Inflammatory macrophage treated with lipopolysaccharide for 4 hours (primary cell): ENCODE data around the gene SUSD1.
"Not testable (repeated sequence)": the region's sequence is repeated elsewhere in the genome, so short reads cannot be mapped to it uniquely, and the experiment has no call there.

Experiments
- DNase-seq: peaks from one replicate; pipeline ENCODE4 v3.0.0-alpha.2; 2020

The SUSD1 gene

DNA sequence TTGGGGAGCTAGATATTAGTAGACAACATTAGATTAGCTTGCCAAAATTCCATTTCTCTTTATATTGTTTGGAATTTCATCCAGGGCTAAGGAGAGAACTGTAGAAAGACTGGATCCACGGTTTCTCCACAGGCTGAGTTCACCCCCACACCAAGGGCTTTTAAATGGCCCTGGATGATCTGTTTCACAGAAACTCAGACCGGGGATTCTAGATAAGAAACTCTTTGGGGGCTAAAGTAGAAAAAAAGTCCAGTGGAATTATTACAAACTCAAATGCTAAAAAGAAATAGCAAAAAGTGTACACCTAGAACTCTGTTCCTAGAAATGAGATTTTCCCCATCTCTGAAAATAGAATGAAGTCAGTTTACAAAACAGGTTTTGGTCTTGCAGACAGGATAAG lies 80.9 kb downstream of the SUSD1 start:
- no peak for DNase-seq

DNA sequence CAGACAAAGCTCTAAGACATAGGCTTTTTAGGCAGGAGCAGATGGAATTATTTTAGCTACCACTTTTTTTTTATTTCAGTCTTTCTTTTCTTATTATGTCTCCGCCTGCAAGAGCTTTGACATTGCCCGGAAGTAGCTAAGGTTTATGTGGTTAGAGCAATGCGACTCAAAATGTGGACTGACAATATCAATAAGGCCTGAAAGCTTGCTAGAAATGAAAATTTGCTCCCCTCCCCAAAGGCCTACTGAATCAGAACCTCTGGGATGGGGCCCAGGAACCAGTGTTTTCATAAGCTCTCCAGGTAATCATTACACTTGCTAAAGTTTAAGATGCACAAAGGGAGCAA lies 81.3 kb downstream of the SUSD1 start:
- no peak for DNase-seq

DNA sequence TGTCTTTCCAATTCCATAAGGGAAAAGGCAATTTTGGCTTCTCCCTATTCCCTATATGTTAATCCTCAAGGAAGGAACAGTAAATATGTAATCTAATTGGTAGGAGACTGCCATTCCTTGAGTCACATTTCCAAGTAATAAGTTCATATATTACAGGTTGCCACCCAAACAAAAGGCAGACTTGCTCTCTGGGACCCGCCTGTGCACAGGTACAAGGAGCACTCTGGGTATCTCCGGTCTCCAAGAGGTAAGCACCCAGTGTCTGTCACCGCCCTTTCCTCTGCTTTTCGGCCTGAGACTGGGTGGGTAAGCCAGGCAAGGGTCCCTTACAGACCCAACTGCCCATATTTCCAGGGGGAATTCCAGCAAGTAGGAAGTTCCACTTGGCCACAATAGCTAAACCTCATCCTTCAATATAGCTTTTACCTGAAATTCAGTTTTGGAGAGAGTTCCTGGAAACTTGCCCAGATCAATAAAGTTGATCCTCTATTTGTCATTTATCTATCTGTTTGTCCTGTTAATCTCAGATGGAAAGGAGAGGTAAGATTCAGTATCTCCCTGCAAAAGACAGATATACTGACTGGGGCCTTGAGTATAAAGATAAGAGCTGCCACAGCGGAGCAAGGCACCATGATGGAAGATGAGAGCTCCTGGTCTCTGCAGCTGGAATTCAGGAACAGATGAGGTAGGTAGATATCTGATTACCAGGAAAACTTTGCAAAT lies 81.8 kb downstream of the SUSD1 start:
- DNase-seq: no peak

DNA sequence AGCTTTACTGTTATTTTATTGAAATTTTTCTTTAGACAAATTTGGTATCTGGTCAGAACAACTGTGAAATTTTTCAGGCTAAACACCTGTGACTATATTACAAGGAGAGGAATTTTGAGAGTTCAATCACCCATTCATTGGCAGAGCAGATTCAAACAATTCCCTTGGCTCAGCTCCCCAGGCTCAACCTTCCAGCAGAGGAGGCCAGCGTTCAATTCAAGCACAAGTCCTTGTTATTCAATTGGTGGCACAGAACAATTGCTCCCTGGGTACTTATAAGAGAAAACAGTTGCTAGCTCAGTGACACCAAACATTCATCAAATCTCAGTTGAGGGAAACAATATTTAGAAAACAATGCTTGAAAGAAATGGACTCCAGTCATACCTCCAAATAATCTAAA lies 83.3 kb downstream of the SUSD1 start:
- DNase-seq: no peak

DNA sequence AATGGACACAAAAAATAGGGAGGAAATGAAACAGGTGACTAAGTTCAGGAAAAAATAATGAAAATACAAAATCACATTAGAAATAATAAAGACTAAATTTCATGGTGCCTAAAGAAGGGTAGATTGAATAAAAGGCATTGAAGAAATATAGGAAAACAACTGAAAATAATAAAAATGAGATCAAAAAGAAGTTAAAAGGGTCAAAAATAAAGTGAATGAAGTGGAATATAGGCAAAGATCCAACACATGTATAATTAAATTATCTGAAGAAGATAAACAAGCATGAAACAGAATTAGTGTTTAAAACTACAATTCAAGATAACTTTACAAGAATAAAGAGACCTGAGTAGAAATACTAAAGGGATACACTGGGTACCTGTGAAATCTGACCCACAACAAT lies 87.6 kb downstream of the SUSD1 start:
- no peak for DNase-seq

DNA sequence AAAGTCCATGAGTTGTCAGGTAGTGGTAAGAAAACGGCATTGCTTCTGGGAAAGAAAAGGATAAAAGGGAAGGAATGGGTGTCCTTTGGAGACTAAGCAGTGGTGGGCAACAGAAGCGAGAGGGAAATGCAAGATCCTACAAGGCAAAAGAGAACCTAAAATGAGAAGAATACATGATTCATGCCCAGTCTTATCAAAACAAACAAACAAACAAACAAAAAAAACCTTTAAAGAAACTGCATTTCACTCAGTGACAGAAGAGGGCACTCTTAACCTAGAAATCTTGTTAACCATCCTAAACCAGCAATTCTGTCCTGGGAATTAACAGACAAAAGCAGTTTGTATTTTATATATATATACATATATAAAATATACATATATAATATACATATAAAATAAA lies 88.5 kb downstream of the SUSD1 start:
- peak; percentile 31 for DNase-seq

DNA sequence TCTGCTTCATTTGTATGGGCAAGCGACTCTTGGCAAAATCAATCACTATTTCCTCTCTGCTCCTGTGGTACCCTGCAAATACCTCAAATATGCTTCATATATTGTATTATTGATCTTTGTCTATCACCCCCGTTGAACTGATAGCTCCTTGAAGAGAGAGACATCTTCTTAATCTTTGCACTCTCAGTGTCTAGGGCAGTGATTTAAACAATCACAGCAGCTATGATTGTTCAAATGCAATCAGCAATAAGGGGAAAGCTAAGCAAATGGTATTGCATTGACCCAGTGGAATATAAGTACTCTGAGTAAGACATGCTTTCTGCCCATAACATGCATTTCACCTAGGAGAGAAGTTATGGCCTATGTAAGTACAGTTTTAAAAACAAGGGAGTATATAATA lies 90.2 kb downstream of the SUSD1 start:
- DNase-seq: no peak

DNA sequence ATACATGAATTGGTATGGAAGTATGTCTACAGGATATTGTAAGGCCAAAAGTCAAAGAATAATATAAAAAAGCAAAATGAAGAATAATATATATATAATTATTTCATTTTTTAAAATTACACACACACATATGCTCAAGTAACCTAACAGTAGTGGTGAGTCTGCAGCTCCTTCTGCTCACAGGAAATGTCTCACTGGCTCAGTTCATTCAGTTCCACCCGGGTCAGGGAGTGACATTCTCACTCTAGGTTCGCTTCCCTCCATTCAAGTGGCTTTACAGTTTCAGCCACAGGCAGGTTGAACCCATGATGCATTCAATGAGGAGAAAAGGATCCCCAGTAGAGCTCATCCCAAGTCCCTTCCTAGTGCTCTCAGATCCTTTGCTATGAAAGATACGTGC lies 90.8 kb downstream of the SUSD1 start:
- no peak for DNase-seq

DNA sequence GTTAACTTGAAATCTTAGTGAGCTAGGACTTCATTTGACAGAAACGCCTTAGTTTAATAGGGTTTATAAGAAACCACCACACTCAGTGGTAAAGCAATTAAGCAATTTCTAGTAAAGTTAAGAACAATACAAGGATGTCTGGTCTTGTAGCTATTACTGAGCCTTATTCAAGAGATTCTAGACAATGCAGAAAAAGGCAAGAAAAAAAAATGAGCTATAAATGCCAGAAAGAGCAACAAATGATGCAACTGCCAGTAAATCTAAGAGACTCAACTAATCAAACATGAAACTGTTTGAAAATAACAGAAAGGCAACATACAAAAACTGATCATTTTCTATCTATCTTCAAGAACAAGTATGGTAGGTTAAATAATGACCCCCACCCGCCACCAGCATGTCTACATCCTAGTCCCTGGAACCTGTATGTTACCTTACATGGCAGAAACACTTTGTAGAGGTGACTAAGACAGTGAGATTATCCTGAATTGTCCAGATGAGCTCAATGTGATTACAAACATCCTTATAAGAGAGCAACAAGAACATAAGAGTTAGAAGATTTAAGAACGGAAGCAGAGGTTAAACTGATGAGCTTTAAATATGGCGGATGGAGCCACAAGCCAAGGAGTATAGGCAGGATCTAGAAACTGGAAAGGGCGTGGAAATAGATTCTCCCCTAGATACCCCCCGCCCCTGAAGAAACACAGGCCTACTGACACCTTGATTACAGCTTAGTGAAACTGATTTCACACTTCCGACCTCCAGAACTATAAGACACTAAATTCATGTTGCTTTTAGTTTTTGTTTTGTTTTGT lies 93.0 kb downstream of the SUSD1 start:
- no peak for DNase-seq

DNA sequence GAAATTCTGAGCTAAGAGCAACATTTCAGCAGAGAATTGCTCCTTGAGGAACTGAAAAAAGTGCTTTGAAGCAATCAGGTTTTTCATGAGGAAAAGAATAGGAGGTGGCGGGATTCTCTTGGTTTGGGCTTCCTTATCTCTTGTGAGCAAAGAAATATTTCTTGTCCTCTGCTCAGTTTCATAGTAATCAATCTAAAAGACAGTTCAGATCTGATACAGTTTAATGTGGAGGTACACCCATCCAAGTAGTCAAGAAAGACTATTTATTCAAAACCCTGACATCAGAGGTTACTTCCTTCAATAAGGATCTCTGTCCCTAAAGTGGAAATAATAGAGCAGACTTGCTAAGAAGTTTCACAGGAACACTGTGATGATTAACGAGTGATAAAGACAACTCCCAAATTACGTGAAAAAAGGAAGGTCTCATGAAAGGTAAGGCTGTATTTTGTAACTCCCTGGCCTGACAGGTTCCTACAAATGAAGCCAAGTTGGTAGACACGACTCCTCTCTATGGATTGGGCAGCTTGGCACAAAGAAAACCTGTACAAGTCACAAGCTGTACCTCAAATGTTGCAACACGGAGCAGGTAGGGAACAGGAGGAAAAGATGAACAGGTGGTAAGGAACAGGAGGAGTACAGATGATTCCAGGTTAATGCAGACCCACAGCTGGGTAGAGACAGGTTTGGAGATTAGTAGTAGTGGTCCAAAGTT lies 94.1 kb downstream of the SUSD1 start:
- no peak for DNase-seq

DNA sequence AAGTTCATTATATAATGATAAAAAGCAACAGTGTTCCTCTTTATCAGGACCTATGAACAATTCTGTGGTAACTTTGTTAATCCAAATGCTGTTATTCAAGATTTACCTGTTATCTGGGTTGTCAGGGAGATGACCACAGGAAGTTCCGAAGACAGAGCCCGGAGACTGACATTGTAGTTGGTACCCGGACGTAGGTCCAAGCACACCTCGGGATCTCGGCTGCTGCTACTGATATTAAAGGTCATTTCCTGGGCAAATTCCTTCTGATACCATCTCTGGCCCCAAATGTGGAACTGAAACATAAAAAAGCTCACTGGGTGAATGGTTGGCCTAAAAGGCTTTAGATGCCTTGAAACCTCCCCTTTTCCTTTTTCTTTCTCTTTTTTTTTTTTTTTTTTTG lies 96.7 kb downstream of the SUSD1 start:
- DNase-seq: peak; percentile 45

DNA sequence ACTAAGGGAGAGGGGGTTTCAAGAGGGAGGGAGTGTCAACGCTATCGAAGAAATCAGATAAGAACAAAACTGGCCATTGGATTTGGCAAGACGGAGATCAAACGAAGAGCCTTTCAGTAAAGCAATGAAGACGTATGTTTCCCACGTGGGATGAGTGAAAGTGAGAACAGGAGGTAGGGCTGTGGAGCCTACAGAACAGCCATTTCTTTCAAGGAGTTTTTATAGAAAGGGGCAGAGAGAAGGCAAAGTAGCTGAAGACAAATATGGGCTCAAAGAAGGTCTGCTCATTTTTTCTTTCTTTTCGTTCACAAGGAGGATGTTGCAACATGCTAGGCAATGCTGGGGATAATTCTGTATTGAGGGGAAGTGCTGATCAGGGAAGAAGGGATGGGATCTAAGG lies 98.3 kb downstream of the SUSD1 start:
- peak; percentile 39 for DNase-seq

DNA sequence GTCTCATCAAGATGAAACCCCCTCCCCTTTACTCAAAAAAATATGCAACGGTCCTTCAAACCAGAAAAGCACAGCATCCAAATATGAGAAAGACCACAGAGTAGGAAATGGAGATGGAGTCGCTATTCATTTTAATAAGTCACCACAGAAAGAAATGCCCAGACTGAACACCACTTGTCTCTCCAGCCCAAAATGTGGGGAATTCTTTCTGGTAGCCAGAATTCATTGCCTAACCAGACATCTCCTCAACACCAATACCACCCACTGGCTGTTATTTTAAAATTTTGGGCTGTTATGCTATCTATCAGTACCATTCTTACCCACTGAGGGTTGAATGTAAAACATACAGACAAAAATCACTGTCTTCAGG lies 100.1 kb downstream of the SUSD1 start:
- DNase-seq: no peak

DNA sequence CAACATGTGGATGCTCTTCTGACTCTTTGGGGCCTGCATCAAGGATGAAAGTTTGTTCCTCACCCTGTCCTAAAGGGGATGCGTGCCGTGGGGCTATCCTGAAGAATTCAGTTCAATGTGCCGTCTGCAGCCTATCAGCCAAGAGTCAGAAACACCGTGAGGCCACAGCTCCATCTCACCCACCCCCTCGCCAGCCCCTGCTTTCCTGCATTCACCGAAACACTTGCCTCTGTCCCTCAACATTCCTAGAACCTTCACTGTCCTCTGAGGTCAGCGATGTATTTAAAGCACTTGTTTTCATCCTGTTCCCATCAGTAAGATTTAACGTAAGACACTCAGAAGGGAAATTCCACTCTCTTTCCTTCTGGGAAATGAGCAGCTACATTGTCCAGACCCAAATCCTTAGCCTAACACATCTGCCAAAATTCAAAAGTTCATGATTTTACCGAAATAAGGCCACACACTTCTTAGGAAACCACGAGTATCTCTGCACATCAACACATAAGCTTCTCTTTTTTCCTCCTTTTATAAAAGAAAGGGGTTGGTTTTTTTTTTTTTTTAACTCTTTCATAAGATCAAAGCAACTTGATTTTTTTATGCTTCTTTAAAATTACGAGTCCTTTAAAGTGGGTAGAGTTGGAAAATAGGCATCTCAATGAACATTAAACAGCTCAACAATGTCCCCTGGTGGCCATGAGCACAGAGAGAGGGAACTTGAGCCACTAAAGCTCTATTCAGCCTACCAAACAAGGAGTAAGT lies 100.7 kb downstream of the SUSD1 start:
- DNase-seq: peak; percentile 83

DNA sequence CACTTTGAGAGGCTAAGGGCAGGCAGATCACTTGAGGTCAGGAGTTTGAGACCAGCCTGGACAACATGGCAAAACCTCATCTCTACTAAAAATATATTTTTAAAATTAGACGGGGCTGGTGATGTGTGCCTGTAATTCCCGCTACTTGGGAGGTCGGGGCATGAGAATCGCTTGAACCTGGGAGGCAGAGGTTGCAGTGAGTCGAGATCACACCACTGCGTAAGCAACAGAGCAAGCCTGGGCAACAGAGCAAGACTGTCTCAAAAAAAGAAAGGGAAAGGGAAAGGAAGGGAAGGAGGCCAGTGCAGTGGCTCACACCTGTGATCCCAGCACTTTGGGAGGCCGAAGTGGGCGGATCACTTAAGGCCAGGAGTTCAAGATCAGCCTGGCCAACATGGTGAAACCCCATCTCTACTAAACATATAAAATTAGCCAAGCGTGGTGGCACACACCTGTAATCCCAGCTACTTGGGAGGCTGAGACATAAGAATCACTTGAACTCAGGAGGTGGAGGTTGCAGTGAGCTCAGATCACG lies 101.4 kb downstream of the SUSD1 start:
- not testable (repeated sequence) for DNase-seq

DNA sequence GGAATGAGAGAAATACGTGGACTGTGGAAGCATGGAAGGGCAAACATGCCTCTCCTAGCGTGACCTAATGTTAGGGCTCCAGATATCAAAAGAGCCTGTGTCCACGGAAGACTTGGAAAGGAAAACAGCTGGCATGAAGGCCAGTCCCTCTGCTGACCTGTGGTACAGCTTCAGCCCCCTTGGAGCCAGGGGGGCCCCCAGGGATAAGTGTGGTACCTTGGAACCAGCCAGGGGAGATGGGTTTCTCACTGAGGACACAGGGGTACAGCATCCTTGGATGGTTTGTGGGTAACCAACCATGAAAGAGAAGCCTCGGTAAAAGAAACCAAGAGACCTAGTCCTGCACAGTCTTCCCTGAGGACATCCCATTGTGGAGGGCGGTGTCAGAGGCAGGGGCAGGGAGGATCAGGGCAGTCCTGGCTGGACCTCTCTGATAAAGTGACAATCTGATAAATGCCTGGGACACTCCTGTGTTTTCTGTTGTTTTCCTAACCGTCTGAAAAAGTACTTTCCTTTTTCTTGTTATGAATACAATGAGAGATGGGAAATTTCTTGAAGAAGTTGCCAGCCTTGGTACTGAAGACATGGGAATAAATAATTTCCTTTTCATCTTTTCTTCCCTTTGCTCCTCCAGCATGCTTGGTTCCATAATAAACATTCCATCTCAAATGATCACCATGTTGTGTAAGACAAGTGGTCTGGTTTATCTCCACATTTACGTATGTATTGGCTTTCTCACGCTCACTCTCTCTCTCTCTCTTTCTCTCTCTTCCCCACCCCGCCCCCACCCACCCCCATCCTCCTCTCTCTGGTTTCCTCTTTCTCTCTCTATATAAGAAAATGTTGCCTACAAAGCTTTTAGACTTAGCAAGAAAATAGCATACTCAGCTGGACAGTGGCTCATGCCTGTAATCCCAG lies 102.1 kb downstream of the SUSD1 start:
- DNase-seq: peak; percentile 69

DNA sequence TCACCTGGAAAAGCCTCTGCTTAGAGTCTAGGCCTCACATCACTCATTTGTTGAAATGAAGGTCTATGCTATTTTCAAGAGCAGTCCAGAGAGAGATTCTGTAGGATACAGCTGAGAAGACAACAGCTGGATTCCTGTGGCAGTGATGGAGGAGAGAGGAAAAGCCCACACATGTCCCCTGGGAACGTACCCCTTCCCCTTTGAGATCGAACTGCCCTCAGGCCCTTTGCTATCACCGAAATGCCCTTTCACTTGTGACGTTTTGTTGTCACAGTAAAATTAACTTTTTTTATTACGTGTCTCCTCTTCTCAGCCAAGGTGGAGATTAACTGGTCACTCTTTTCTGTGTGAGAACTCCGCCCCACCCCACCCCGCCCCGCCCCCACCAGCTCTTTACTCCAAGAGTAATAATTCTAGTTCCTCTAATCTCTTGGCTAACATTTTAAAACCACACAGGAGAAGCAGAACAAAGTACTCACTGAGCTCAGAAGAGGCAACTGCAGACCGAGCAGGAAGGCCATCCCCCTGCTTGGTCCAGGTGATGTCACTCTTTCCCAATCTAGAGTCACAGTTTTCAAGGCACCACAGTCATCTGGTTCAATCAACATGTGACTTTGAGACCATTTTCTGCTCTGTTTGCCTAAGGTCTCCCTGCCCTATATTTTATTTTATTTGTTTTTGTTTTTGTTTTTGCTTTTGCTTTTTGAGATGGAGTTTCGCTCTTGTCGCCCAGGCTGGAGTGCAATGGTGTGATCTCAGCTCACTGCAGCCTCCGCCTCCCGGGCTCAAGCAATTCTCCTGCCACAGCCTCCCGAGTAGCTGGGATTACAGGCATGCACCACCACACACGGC lies 105.6 kb downstream of the SUSD1 start:
- DNase-seq: peak; percentile 96

DNA sequence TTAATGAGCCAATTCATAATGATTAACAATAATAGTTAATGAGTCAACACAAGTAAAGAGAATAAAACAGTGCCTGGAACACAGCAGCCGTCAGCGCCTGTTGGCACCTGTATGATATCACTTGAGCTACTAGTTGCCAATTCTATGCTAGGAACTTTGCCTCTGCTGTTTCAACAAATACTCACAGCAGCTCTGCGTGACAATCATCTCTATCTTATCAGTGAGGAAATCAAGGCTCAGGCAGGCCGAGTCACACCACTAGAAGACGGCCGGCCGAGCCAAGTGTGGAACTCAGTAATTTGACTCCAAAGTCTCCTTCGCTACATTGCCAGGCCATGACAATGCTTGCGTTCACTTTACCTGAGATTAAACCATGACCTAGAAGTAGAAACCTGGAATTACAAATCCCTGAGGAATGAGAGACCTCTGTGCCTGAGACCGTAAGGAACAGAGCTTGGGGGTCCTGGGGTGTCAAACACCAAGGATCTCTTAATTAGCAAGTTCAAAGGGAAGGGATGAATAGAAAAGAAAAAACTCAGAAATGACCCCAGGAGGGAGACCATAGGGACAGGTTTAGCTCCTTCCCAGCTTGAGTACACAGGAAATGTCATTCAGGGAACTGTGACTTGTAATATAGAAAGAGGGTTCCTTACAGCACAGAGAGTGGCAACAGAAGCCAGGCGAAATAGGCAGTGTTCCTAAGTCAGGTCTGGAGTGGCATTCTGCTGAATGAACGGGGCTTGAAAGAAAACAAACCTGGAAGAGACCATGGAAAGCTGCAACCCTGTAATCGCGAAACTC lies 109.1 kb downstream of the SUSD1 start:
- DNase-seq: no peak

DNA sequence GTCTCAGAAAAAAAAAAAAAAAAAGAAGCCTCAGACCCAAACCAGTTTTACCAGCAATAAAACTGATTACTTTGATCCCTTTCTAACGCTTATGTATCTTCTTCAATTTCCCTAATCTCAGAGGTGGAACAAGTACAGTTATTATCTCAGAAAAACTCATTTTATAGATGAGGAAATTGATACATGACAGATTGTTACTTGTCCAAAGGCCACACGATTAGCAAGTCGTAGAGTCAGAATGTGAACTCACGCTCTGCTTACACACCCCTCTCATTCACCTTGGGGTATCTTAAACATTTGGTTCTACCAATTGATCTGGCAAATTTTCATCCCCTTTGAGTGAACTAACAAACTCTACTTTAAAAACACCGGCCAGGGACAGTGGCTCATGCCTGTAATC lies 110.2 kb downstream of the SUSD1 start:
- no peak for DNase-seq

DNA sequence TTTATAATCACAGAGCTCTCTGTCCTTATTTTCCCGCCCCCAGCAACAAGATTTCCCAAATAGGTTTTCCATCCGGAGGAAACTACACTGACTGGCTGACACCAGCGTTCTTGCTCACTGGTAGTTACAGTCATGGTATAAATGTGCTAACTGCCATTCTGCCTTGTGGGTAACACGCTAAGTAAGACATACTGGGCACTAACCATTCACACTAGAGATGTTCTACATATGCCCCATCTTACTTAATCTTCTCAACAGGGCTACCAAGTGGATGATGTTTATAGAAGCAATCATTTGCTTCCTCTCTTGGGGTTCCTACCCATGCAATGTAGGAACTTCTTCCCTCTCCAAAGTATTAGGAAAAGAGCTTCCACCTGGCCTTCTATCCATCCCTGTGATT lies 111.5 kb downstream of the SUSD1 start:
- DNase-seq: peak; percentile 68
